GM15510 (cell line): ENCODE data around the gene CTU2.
A peak's percentile ranks its signal among the peaks of the same experiment; 100 is the strongest.

Experiments used
- POLR2A ChIP-seq: IDR thresholded peaks from 3 replicates; pipeline ENCODE4 v1.6.1; 2011; ENCODE audit warnings: borderline replicate concordance; ENCODE audit not compliant: insufficient read length; ENCODE audit errors: extremely low read depth

Gene CTU2

GRCh38 chr16:88712362-88712979 is 6.2 kb downstream of the CTU2 start:
- TF ChIP-seq POLR2A = no peak

GRCh38 chr16:88713054-88713453 is 6.8 kb downstream of the CTU2 start:
- no peak for TF ChIP-seq POLR2A

- TF ChIP-seq POLR2A = no peak
Observed at GRCh38 chr16:88713568-88714419, 7.5 kb downstream of the CTU2 start.

GRCh38 chr16:88714420-88715302 is 8.4 kb downstream of the CTU2 start:
- TF ChIP-seq POLR2A = peak; percentile 17

- no peak for TF ChIP-seq POLR2A
Observed at GRCh38 chr16:88715312-88716190, 9.2 kb downstream of the CTU2 start.

GRCh38 chr16:88716201-88716600 is 9.9 kb downstream of the CTU2 start:
- TF ChIP-seq POLR2A = no peak

- no peak for TF ChIP-seq POLR2A
Observed at GRCh38 chr16:88716601-88717001, 10.3 kb downstream of the CTU2 start.

- TF ChIP-seq POLR2A = no peak
Observed at GRCh38 chr16:88718178-88718577, 11.9 kb downstream of the CTU2 start.

GRCh38 chr16:88719267-88719932 is 13.1 kb downstream of the CTU2 start:
- no peak for TF ChIP-seq POLR2A

- no peak for TF ChIP-seq POLR2A
Observed at GRCh38 chr16:88719933-88720296, 13.6 kb downstream of the CTU2 start.

- TF ChIP-seq POLR2A = no peak
Observed at GRCh38 chr16:88720396-88720970, 14.2 kb downstream of the CTU2 start.

GRCh38 chr16:88721236-88721635 is 14.9 kb downstream of the CTU2 start:
- no peak for TF ChIP-seq POLR2A
